Activated effector memory CD4-positive, alpha-beta T cell treated with Interleukin-2 at 50 U/mL for 16 hours (primary cell): ENCODE data around the gene THEM5.
A peak's percentile ranks its signal among the peaks of the same experiment; 100 is the strongest.
"Not testable (repeated sequence)": the region's sequence is repeated elsewhere in the genome, so short reads cannot be mapped to it uniquely, and the experiment has no call there.

Experiments used
- DNase-seq: peaks from one replicate; pipeline ENCODE4 v3.0.0-alpha.2; 2020

THEM5 gene, protein sequence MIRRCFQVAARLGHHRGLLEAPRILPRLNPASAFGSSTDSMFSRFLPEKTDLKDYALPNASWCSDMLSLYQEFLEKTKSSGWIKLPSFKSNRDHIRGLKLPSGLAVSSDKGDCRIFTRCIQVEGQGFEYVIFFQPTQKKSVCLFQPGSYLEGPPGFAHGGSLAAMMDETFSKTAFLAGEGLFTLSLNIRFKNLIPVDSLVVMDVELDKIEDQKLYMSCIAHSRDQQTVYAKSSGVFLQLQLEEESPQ

DNA sequence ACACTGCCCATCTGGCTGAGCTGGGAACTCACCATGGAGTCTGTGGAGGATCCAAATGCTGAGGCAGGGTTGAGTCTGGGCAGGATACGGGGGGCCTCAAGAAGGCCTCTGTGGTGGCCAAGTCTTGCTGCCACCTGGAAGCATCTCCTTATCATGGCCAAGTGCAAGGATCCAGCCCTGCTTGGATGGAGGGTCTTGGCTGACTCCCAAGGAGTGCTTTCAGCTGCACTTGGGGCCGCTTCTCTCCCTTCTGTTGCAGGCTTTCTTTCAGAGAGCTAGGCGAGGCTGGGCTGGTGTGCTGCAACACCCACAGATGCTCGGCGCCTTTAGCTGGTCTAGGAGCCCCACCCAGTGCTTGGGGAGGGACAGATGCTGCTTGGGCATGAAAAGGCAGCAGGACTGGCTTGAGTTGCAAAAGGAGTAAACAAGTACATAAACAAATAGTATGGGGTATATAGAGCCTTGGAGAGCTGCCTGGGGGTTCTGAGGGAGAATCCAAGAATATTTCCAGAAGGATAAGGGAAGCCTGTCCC lies at the start of gene THEM5:
THEM5 (minus strand) TSS at position 302 of the 533 bp plus-strand sequence; CDS start at position 155, 147 bp downstream.
- DNase-seq = no peak

DNA sequence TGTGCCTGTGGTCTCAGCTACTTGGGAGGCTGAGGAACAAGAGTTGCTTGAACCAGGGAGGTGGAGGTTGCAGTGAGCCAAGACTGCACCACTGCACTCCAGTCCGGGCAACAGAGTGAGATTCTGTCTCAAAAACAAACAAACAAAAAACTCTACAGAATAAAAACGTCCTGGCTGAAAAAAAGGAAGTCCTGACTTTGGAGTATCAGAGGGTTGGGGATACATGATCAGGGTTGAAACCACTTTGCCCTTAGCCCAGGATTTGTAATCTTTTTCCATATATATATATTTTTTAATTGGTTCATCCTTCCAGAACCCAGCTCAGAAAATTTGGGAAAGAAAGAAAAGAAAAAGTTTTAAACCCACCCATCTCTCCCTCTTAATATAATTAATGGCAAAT lies 49.3 kb upstream of the THEM5 start:
- DNase-seq = no peak

DNA sequence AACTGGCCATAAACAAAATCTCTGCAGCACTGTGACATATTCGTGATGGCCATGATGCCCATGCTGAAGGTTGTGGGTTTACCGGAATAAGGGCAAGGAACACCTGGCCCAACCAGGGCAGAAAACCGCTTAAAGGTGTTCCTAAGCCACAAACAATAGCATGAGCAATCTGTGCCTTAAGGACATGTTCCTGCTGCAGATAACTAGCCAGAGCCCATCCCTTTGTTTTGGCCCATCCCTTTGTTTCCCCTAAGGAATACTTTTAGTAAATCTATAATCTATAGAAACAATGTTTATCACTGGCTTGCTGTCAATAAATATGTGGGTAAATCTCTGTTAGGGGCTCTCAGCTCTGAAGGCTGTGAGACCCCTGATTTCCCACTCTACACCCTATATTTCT lies 47.3 kb upstream of the THEM5 start:
- DNase-seq = not testable (repeated sequence)

DNA sequence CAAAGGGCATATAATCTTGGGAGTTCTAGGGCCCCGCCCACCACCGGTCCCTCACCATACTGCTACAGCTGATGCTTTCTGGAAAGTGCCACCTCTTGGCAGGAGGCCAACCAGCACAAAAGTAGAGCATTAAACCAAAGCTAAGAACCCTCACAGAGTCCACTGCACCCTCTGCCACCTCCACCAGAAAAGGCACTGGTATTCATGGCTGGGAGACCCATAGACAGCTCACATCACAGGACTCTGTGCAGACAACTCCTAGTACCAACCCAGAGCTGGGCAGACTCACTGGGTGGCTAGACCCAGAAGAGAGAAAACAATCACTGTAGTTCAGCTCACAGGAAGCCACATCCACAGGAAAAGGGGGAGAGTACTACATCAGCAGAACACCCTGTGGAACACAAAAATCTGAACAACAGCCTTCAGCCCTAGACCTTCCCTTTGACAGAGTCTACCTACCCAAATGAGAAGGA lies 45.0 kb upstream of the THEM5 start:
- DNase-seq = peak; percentile 69

DNA sequence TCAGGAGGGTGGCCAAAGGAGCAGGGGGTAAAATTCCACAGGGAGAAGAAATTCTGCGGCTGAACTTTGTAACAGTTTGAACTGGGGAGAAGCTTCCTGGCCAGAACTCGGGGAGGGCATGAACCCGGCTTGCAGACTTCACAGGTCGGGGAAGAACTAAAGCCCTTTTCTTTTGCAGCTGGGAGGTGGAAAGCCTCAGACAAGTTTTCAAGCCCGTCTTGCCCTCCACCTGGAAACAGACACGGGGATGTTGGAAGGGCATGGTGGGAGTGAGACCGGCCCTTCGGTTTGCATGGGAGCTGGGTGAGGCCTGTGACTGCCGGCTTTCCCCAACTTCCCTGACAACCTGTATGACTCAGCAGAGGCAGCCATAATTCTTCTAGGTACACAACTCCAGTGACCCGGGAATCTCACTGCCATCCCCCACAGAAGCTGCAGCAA lies 44.5 kb upstream of the THEM5 start:
- no peak for DNase-seq

DNA sequence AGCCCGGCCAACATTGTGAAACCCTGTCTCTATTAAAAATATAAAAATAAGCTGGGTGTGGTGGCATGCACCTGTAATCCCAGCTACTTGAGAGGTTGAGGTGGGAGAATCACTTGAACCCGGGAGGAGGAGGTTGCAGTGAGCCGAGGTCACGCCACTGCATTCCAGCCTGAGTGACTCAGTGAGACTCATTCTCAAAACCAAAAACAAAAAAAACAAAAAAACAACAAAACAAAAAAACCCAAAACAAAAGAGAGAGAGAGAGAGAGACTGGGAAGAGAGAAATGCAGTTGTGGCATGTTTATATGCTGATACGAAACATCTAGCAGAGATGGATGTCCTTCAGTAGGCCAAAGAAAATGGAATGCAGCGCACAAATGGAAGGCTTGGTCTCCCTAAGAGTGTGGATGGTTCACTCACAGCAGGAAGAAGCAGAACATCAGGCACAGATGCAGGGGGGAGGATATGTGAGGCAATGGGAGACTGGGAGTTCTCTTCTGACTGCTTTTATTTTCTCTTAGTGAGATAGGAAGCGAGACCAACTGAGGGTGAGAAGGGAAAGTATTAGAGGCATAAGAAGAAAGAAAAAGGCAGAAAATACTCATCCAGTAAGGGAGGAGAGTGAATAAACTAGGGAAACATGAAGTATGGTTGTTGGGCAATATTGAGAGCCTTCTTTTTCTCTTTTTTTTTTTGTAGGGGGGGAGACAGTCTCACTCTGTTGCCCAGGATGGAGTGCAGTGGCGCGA lies 39.8 kb upstream of the THEM5 start:
- no peak for DNase-seq

DNA sequence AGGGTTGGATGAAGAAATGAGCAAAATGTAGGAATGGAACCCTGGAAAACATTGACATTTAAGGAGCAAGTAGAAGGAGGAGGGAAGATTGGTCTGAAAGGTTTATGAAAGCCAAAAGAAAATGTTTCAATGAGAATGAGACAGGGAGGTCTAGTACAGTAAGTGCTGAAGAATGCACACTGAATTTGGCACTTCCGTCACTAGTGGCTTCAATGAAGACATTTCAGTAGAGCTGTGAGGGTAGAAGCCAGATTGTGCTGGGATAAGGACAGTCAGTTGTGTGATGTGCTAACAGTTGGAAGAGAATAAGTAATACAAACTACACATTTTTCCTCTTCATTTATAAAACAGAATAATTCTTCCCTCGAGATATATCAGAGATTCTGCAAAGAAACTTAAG lies 38.7 kb upstream of the THEM5 start:
- no peak for DNase-seq

DNA sequence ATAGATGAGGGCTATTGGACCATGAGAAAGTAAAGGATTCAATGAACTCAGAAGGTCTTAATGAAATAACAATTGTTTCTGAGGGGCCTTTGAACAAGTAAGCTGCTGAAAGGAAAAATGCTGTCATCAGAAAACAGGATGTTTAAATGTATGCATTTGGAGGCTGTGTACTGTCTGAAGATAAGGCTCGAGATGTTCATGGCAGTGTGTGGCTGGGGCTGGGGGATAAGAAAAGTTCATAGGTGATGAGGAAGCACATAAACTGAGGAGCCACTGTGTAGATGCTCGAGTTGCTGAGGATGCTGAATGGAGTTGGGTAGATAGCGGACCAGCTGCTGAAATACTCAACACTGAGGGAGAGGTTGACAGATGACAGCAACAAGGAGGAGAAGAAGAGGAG lies 38.0 kb upstream of the THEM5 start:
- DNase-seq = no peak

DNA sequence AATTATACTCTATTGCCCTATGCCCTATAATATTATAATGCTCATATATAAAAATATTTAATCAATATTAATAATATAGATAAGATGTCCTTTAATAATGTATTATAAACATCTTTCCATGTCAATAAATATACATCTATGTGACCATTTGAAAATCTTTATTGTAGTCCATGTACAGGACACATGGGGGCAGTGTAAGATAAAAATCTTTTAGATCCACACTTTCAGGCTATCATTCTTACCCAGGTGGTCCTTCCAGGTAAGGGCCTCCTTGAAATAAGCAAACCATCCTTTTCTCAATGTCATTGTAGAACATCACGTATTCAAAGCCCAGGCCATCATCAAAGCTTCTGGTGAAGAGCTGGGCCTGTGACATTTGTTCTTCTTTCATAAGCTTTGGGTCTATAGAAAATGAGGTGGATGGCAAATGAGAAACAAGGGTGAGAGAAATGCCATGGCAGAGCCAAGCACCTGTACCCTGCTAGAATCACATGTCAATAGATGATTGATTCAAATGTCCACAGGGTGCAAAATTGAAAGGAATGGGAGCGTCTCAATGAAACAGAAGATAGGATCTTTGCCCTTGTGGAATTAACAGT lies 35.6 kb upstream of the THEM5 start:
- no peak for DNase-seq

DNA sequence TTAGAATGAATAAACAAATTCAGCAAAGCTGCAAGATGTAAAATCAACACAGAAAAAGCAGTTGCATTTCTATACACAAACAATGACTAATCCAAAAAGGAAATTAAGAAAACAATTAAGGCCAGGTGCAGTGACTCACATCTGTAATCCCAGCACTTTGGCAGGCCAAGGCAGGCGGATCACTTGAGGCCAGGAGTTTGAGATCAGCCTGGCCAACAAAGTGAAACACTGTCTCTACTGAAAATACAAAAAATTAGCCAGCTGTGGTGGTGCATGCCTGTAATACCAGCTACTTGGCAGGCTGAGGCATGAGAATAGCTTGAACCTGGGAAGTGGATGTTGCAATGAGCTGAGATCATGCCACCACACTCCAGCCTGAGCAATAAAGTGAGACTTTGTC lies 33.5 kb upstream of the THEM5 start:
- DNase-seq = no peak

DNA sequence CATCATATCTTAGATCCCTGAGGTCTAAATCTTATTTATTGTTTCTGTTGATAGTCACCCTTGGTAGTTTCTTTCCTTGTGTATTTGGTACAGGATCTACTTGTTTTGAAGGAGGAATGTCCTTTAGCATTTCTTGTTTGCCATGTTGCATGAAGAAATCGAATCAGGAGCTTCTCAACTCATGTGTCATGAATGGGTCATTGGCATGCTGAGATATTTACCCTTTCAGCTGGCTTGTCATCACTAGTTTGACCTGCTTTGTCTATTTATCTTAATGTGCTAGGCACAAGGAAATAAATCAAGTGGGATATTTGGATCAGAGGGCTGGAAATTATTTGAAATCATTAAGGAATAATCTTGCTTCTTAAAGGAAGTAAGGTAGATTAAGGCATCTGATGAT lies 32.0 kb upstream of the THEM5 start:
- DNase-seq = no peak

DNA sequence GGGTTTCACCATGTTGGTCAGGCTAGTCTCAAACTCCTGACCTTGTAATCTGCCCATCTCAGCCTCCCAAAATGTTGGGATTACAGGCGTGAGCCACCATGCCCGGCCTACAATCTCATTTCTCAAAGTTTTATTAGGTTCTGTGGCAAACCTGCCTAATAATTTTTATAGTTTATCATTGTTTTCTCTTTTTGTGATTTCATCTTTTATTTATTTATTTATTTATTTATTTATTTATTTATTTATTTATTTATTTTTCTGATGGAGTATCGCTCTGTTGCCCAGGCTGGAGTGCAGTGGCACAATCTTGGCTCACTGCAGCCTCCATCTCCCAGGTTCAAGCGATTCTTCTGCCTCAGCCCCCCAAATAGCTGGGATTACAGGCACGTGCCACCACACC lies 31.4 kb upstream of the THEM5 start:
- not testable (repeated sequence) for DNase-seq

DNA sequence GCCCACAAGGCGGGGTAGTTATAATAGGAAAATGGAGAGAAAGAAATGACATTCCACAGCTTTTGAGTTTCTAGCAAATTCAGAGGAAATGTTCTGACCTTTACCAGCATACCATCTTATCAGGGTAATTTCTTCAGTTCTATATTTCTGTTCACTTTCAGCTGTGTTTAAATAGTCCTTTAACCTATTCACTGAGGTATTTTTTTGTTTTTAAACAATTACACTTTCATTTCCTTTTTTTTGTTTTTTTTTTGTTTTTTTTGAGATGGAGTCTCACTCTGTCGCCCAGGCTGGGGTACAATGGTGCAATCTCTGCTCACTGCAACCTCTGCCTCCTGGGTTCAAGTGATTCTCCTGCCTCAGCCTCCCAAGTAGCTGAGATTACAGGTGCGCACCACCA lies 30.9 kb upstream of the THEM5 start:
- not testable (repeated sequence) for DNase-seq

DNA sequence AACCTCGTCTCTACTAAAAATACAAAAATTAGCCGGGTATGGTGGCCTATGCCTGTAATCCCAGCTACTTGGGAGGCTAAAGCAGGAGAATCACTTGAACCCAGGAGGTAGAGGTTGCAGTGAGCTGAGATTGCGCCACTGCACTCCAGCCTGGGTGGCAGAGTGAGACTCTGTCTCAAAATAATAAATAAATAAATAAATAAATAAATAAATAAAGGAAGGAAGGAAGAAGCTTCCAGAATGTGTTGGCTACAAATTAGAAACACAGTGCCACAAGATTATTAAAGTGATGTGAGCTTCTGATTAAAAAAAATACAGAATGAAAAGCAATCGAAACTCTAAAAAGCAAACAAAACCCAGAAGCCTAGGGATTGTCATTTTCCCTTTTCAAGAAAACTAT lies 30.4 kb upstream of the THEM5 start:
- DNase-seq = not testable (repeated sequence)

DNA sequence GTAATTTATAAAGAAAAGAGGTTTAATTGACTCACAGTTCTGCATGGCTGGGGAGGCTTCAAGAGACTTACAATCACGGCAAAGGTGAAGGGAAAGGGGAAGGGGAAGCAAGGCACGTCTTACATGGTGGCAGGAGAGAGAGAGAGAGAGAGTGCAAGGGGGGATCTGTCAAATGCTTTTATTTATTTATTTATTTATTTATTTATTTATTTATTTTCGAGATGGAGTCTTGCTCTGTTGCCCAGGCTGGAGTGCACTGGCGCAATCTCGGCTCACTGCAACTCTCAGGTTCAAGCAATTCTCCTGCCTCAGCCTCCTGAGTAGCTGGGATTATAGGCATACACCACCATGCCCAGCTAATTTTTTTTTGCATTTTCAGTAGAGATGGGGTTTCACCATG lies 29.4 kb upstream of the THEM5 start:
- not testable (repeated sequence) for DNase-seq

DNA sequence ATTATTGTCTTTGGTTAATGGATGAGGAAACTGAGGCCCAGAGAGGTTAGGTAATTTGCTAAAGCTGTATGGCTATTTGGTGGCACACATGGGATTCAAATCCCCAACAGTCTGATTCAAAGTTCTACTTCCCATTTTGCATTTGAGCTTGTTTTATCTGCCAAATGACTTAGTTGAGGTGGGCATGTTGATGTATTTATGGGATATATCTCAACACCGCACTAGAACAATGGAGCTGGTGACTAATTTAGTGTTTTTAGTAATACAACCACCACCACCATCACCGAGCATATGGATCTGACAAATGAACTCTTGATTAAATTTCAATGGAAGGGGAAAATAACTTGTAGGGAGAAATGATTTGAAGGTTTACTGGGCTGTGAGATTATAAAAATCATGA lies 29.0 kb upstream of the THEM5 start:
- DNase-seq = no peak

DNA sequence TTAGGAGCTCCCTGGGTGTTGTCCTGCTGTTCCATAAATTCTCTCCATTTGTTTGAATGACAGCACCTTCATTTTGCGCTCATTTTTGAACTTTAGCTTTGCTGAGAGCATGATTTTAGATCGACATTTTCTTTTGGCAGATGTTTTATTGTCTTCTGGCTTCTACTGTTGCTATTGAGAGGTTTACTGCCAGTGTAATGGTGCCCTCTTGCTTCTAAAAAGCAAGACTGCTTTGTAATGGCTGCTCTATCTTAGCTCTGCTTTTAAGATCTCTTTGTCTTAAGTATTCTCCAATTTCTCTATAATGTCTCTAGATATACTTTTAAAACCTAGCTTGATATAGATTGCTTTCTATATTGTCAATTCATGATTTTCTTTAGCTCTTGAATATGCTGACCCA lies 28.0 kb upstream of the THEM5 start:
- no peak for DNase-seq

DNA sequence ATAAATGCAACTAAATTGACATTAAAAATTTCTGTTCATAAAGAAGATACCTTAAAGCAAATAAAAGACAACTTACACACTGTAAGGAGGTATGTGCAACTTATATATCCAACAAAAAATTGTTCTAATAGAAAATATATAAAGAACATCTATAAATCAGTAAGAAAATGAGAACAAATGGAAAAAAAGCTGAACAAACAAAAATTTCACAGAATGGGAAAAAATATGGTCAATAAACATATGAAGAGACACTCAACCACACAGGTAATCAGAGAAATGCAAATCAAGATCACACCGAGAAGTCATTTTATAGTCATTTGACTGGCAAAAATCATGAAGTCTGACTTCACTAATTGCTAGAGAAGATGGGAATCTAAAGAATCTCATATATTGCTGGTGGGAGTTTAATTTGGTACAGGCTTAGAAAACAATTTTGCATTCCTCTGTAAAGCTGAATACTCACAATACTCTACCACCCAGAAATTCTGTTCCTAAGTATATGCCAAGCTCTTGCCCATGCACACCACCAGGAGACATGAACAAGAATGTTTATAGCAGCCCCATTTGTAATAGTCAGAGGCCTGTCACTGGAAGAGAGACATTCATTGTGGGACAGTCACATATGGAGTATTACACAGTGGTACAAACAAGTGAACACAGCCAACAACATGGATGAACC lies 22.0 kb upstream of the THEM5 start:
- DNase-seq = no peak

DNA sequence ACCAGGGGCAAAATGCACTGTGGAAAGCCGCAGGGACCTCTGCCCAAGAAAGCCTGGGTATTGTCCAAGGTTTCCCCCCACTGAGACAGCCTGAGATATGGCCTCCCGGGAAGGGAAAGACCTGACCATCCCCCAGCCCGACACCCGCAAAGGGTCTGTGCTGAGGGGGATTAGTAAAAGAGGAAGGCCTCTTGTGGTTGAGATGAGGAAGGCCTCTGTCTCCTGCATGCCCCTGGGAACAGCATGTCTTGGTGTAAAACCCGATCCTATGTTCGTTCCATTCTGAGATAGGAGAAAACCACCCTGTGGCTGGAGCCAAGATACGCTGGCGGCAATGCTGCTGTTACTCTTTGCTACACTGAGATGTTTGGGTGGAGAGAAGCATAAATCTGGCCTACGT lies 19.3 kb upstream of the THEM5 start:
- not testable (repeated sequence) for DNase-seq

DNA sequence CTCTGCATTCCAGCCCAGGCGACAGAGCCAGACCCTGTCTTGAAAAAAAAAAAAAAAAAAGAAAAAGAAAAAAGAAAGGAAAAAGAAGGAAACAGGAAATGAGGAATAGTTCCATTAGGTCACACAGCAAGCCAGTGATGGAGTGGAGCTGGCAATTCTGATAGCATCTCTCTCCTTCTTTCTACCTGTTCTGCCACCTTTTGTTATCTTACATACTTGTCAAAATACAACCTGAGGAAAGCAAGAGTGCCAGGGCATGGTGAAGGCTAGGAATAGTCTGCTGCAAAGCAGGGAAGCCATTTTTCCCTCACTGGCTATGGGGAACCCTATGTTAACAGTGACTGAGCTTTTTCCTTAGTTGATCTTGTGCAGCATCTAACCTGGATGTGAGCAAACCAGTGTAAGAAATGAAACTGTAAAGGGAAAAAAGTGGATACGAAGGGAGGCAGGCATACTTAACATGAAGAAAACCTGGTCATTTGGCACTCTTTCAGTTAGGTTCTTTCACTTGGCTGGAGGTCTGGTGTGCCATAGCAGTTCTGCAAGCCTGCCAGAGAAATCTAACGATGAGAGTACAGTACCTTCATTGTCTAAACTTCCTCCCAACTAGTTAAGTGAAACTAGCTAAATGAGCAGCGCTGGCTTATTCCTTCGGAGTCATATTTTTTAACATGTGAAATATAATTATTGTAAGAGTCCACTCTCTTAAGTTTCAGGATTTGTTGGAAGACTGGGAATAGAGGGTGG lies 17.9 kb upstream of the THEM5 start:
- no peak for DNase-seq

DNA sequence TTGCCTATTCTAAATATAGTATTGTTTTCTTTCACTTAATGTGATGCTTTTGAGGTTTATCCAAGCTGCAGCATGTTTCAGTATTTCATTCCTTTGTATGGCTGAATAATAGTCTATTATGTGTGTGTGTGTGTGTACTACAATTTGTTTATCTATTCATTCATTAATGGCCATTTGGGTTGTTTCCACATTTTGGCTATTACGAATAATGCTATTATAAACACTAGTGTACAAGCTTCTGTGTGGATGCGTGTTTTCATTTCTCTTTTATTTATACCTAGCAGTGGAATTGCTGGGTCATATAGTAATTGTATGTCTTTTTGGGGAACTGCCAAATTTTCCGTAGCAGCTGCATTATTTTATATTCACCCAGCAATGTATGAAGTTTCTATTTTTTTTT lies 15.0 kb upstream of the THEM5 start:
- DNase-seq = no peak

DNA sequence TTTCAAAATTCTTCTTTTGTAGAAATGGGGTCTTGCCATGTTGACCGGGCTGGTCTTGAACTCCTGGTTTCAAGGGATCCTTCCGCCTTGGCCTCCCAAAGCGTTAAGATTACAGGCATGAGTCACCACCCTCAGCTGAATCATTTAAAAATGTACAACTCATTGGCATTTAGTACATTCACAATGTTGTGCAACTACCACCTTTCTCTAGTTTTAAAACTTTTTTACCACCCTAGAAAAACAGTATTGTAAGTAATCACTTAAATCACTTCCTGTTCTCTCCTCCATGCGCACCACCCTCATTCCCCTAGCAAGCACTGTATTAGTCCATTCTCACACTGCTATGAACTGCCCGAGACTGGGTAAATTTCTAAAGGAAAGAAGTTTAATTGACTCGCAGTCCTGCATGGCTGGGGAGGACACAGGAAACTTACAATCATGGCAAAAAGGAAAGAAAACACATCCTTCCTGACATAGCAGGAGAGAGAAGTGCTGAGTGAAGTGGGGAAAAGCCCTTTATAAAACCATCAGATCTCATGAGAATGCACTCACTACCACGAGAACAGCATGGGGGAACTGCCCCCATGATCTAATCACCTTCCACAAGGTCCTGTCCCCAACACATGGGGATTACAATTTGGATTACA lies 14.4 kb upstream of the THEM5 start:
- DNase-seq = no peak
